ENCODE results near the gene ZNF678. TPM values are rescaled to one million over a fixed set of nuclear protein-coding genes. Genes with fewer than 3 reads are reported as not detected.

Gene ZNF678
- total and polyA plus RNA-seq, 11 donors, result 0.99 to 6.0 (median 3.1) TPM

GRCh38 chr1:227726318-227726717, 163.0 kb downstream of the ZNF678 start:
- intact Hi-C loops (cut with DNase I), result loop anchor here in 6 of 10 donors (5.0 to 10.0 kb wide), 4 partner anchors 162 to 184 kb away; partner anchors contain the start of gene ZNF678 (in 4 of the 6)
- ATAC-seq, result no peak
- no peak for DNase-seq
- WGBS, 4 donors, result 84 to 96% (median 87%) methylated on average over 3 of the region's 3 CpGs
- TF ChIP-seq CTCF (IDR thresholded peaks at IDR 0.05) (no peak), POLR2A (IDR thresholded peaks at IDR 0.05) (no peak)
- H3K36me3 ChIP-seq, result peaks cover 0 to 5% (median 0%) of the 10 kb centered on the region in 9 donors
- H3K27me3 ChIP-seq, result no peaks in the 10 kb centered on the region
- H3K4me1 ChIP-seq, result peaks cover 0 to 37% (median 24%) of the 10 kb centered on the region in 12 donors
- no peak overlapping the region for H3K27ac ChIP-seq
- peaks cover 0 to 16% (median 4%) of the 10 kb centered on the region in 12 donors for H3K9me3 ChIP-seq
- H3K4me3 ChIP-seq, result no peak overlapping the region

Other genes with a start within 250 kb of the ZNF678 start
- 10 to 100 TPM; 26.3 to 33.8 (median 30.8) TPM for gene CDC42BPA, start 245.1 kb upstream of the ZNF678 start, total RNA-seq
- gene CDC42BPA, start 245.1 kb upstream of the ZNF678 start, polyA plus RNA-seq, result 10 to 100 TPM in 1 of 2 donors, 1 to 10 TPM in 1; 9.8 to 15.7 TPM
- 10 to 100 TPM in 7 of 9 donors, 1 to 10 TPM in 2; 7.8 to 14.1 (median 11.5) TPM for gene JMJD4, start 171.7 kb downstream of the ZNF678 start, total RNA-seq
- 10 to 100 TPM in 1 of 2 donors, 1 to 10 TPM in 1; 7.9 to 12.6 TPM for gene JMJD4, start 171.7 kb downstream of the ZNF678 start, polyA plus RNA-seq
- 100 to 1,000 TPM in 1 of 9 donors, 10 to 100 TPM in 8; 24.7 to 106 (median 37.9) TPM for gene SNAP47, start 171.9 kb downstream of the ZNF678 start, total RNA-seq
- 10 to 100 TPM; 22.1 to 32.5 TPM for gene SNAP47, start 171.9 kb downstream of the ZNF678 start, polyA plus RNA-seq

Data from heart left ventricle (tissue), 16 donors.